SK-N-DZ (cell line): ENCODE results near the gene GMCL1.
"Not testable (repeated sequence)": the region's sequence is repeated elsewhere in the genome, so short reads cannot be mapped to it uniquely, and the experiment has no call there.

ENCODE experiments used
- DNase-seq: peaks from one replicate; pipeline ENCODE4 v3.0.0-alpha.2; 2015; ENCODE audit warnings: low spot score

The GMCL1 gene

DNA sequence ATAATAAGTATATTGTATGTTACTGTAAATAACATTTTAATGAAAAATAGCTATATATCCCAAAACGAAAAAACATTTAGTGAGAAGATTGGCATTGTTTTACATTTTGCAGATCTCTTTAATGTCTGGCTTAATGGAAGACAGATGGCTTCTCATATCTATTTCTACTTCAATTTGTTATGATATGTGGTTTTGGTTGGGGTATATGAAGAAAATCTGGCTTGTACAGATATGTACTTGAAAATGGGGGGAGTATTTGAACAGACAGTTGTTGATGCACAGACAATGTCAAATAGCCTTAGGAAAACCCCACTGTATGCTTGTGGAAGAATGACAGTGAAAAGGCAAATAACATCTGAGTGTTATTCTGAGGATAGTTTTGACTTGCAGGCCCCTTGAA is 23.6 kb upstream of the GMCL1 start:
- no peak for DNase-seq

DNA sequence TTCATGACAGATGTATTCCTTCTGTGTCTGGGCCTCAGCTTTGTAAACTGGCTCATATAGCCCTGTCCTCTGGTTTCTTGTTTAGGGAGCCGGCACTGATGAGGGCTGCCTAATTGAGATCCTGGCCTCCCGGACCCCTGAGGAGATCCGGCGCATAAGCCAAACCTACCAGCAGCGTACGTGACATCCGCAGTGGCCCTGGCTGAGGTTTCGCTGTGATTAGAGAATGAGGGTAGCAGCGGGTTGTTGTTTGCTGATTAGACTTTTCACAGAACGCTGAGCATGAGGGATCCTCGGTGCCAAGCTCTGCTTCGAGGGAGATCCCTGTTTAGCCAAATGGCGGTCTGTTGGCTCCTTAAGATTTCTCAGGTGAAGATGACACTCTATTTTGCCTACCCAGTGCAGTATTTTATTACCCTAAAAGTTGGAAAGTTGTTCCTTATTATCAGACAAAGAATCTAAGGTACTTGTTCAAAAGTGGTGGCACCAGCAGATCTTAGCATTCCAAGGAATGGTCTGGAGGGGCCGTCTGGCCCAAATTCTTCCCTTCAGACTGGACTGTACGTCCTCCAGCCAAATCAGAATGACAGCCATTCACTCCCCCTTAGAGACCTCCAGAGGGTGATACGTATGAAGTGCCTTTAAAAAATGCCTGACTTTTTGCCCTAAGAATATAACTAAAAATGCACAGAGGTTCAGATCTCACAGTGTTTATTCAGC is 21.5 kb upstream of the GMCL1 start:
- DNase-seq: no peak

DNA sequence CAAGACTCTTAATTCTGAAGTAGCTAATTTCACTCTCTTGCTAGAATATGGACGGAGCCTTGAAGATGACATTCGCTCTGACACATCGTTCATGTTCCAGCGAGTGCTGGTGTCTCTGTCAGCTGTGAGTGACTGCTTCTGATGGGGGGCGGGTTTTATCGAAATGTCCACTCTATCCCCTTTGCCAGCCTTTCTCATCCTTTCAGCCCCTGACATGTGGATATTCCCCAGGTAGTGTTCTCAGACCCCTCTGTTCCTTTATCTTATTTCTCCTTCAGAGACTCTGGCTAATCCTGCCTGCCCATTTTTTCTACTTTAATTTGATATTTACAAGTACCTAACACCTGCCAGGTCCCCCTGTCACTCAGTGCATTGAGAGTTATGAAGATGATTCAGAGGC is 18.9 kb upstream of the GMCL1 start:
- DNase-seq: no peak

DNA sequence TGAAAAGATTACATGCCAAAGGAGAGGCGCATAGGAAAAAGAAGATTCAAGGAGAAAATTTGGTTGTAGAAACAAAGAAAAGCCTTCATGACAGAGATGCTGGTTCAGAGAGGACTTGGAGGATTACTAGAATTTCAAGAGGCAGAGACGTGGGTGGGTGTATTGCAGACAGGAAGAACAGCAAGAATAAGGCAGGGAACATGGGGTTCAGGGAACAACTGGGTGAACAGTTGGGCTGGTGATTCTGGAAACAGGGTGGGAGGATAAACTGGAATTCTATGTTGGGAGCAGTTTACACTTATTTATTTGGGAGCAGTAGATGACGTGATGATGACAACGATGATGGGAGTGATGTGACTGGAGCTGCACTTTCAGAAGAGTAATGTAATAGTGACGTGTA is 18.4 kb upstream of the GMCL1 start:
- no peak for DNase-seq

- DNase-seq: no peak
Observed at GRCh38 chr2:69811591-69811990, 17.9 kb upstream of the GMCL1 start.

DNA sequence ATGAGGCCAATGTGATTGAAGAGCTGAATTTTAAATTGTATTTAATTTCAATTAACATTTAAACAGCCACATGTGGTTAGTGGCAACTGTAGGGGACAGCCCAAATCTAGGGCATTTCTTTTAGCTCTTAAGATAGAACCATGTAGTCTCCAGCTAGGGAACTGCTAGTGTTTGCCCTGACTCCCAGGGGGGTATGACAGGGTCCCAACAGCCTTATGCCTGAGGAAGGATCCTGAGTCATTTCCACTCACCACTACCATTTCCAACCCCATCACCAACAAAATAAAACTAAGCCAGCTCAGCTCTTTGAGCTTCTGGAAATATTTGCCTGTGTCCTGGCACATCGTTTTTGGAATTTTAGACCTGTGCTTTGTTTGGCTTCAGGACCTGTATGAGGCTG is 13.7 kb upstream of the GMCL1 start:
- no peak for DNase-seq

GRCh38 chr2:69816923-69817542 is 12.4 kb upstream of the GMCL1 start:
- DNase-seq: peak; percentile 79

- DNase-seq: no peak
Observed at GRCh38 chr2:69817729-69818501, 11.5 kb upstream of the GMCL1 start.

DNA sequence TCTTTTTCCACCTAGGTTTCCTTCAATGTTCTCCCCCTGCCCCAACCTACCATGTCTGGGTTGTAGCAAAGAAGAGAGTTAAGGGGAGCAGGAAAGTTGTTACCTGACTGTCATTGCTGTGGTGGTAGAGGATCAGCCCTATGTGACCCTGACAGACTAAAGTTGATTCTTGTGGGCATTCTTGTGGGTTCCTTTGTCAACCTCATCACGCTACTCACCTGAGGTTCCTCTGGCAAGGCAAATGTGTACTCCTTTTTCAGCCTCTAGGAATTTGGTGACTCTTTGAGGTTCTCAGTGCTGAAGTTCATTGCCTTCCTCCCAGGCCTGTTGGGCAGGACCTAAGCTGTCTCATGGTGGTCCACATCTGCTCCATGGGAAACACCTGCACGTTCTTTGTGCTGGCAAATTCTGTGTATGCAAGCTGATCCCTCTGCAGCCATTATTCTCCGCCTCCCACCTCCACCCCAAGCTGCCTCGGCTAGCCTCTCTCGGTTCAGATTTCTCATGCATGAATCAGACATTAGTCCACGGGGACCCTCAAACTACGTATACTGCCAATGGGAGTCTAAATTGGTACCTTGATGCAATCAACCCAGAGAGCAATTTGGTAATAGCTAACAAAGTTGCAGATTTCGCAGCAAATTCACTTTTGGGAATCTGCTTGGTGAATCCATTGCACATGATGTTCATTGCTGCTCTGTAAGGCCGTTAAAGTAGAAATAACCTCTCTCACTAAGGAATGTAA is 1.5 kb upstream of the GMCL1 start:
- DNase-seq: no peak

DNA sequence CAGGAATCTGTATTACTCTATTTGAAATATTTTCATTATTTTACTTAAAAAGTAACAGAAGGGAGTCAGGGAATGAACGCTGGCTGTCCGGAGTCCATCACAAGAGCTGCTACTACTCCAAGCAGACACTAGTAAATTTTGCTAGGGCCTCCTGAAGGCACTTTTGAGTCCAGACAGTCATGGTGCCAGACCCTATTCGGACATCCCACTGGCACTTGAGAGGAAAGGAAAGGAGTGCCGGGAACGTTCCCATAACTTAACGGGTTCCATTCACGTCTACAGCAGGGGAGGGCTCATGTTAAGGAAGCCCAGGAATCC is 563 bp upstream of the GMCL1 start:
- no peak for DNase-seq

GRCh38 chr2:69830045-69830905 is 815 bp downstream of the GMCL1 start:
- DNase-seq: peak; percentile 23

DNA sequence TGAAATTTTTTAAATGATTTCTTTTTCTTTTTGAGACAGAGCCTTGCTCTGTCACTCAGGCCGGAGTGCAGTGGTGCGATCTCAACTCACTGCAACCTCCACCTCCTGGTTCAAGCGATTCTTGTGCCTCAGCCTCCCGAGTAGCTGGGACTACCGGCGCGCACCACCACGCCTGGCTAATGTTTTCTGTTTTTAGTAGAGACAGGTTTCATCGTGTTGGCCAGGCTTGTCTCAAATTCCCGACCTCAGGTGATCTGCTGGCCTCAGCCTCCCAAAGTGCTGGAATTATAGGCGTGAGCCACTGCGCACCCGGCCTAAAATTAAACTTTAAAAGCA is 1.4 kb downstream of the GMCL1 start:
- DNase-seq: not testable (repeated sequence)

- DNase-seq: no peak
Observed at GRCh38 chr2:69831354-69831905, 2.0 kb downstream of the GMCL1 start.

DNA sequence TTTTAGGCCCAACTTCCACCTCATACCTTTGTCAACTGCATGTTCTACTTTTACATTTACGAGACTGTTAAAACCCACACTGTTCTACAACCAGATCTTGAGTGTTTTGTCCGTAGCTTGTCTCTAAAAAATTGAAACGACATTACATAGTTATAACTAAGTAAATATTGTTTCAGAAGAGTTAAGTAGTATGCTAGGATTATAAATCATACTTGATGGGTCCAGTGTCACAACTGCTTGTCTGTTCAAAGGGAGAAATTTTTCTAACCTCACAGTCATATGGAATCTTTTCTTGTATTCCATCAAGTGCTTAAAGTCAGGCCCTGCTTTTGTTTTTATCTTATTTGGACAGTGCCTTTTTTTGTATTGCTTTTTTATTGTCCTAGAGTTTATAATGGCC is 4.3 kb downstream of the GMCL1 start:
- DNase-seq: no peak

DNA sequence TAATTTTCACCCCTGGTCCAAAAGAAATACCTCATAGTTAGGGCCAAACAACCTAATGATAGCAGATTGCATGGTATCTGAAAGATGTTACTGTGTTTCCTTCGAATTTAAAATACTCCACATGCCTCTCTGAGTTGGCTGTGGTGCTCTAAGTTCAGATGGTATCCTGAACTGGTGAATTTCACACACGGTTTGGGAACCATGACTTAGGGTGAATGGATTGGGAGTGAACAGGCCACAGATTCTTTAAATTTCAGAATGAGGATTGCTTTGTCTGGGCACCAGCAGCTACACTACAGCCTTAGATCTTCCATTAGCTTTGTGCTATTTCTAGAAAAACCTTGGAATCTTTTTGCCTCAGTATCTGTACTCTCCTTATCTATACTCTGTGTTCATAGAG is 6.2 kb downstream of the GMCL1 start:
- no peak for DNase-seq

DNA sequence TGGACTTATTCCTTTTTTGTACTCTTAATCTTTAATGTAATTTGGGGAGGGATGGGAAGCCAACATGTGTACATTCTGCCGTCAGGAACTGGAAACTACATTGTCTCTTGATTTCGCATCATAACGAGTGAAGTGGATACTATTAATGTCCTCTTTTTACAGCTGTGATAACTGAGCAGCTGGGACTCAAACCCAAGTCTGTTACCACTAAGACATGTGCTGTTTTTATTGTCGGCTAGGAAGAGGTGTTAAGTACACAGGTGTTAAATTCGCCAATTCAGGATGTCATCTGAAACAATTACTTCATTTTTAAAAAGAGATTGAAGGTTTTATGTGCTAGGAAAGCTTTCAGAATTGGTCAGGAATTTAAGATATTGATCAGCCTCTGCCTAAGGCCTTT is 6.9 kb downstream of the GMCL1 start:
- no peak for DNase-seq

GRCh38 chr2:69837533-69837932 is 8.1 kb downstream of the GMCL1 start:
- no peak for DNase-seq

- DNase-seq: no peak
Observed at GRCh38 chr2:69843993-69844392, 14.5 kb downstream of the GMCL1 start.

GRCh38 chr2:69844560-69844959 is 15.1 kb downstream of the GMCL1 start:
- DNase-seq: no peak

GRCh38 chr2:69846182-69847067 is 17.0 kb downstream of the GMCL1 start:
- DNase-seq: no peak
